OCI-LY7 (cell line): ENCODE results near the gene AIFM3. TPM values are rescaled to one million over a fixed set of nuclear protein-coding genes. Genes with fewer than 3 reads are reported as not detected.

ENCODE experiments used
- BruUV-seq: library from RNA; stranded (reverse); fragments of 400-500 nt; replicated peaks from 2 replicates; lab custom pipeline; 2021; lab: Mats Ljungman, UMichigan
- CTCF ChIA-PET: fragments of 300-600 bp; sonication (Branson Sonifier 250); formaldehyde crosslinking; loops from one replicate; lab custom pipeline; 2022; ENCODE audit warnings: antibody characterized with exemption; ENCODE audit not compliant: unreplicated experiment; lab: Charles Lee
- POLR2A ChIA-PET: fragments of 300-600 bp; sonication (Branson Sonifier 250); formaldehyde crosslinking; loops from one replicate; lab custom pipeline; 2022; ENCODE audit warnings: antibody characterized with exemption; lab: Charles Lee
- DNase-seq: peaks from one replicate; pipeline ENCODE4 v3.0.0-alpha.2; 2015; ENCODE audit warnings: low spot score
- H2AFZ ChIP-seq: fragments of 200-600 bp; sonication (generic), shearing (Covaris generic); 2 replicates; pipeline ENCODE4 v1.6.1; 2014; ENCODE audit warnings: mild to moderate bottlenecking, antibody characterized with exemption, low read length, moderate library complexity
- H3K27ac ChIP-seq: fragments of 200-600 bp; sonication (generic); 2 replicates; pipeline ENCODE4 v1.5.1; 2014; ENCODE audit warnings: mixed run types, low read depth, mild to moderate bottlenecking, moderate library complexity, low read length, inconsistent platforms; ENCODE audit not compliant: poor library complexity, severe bottlenecking
- H3K36me3 ChIP-seq: fragments of 200-600 bp; sonication (generic); 2 replicates; pipeline ENCODE4 v1.6.1; 2014; ENCODE audit warnings: mild to moderate bottlenecking, antibody characterized with exemption, low read length, moderate library complexity, mixed read lengths; ENCODE audit not compliant: insufficient read depth
- H3K4me1 ChIP-seq: fragments of 200-600 bp; sonication (generic); 2 replicates; pipeline ENCODE4 v1.5.1; 2014; ENCODE audit warnings: mild to moderate bottlenecking, low read length; ENCODE audit not compliant: insufficient read depth, poor library complexity, severe bottlenecking
- H3K4me2 ChIP-seq: fragments of 200-600 bp; sonication (generic); 2 replicates; pipeline ENCODE4 v1.6.1; 2014; ENCODE audit warnings: mild to moderate bottlenecking, low read length
- H3K4me3 ChIP-seq: fragments of 200-600 bp; sonication (generic); 2 replicates; pipeline ENCODE4 v1.5.1; 2014; ENCODE audit warnings: mild to moderate bottlenecking, low read depth, low read length; ENCODE audit not compliant: poor library complexity, severe bottlenecking
- H3K79me2 ChIP-seq: fragments of 200-600 bp; sonication (generic); 2 replicates; pipeline ENCODE4 v1.6.1; 2016; ENCODE audit warnings: low read depth, mild to moderate bottlenecking, low read length, moderate library complexity, mixed read lengths; ENCODE audit not compliant: insufficient read depth
- H3K9me2 ChIP-seq: fragments of 200-600 bp; sonication (generic); 2 replicates; pipeline ENCODE4 v1.6.1; 2016; ENCODE audit warnings: mild to moderate bottlenecking, low read length, mixed read lengths; ENCODE audit not compliant: insufficient read depth
- H3K9me3 ChIP-seq: fragments of 200-600 bp; sonication (generic); 2 replicates; pipeline ENCODE4 v1.6.1; 2014; ENCODE audit warnings: mild to moderate bottlenecking, mixed run types, low read length, mixed read lengths
- H4K20me1 ChIP-seq: fragments of 200-600 bp; sonication (generic); 2 replicates; pipeline ENCODE4 v1.6.1; 2014; ENCODE audit warnings: mild to moderate bottlenecking, antibody characterized with exemption, low read length, moderate library complexity, mixed read lengths; ENCODE audit not compliant: insufficient read depth
- EZH2phosphoT487 ChIP-seq: fragments of 200-600 bp; sonication (generic); IDR thresholded peaks from 2 replicates; pipeline ENCODE4 v1.6.1; 2018; ENCODE audit warnings: low read depth, borderline replicate concordance, mild to moderate bottlenecking, mixed run types, antibody characterized with exemption, low read length, moderate library complexity, mixed read lengths
- intact Hi-C: fragments of 100-400 bp; cut with micrococcal nuclease; formaldehyde crosslinking; loops from one replicate; pipeline ENCODE4 v1.10.0; 2022; ENCODE audit not compliant: unreplicated experiment
- total RNA-seq, 2 experiments: library from RNA; depleted of rRNA in 1 of 2; stranded (reverse); fragments of >200 nt in 1 of 2; shearing (Covaris generic) in 1 of 2; gene quantifications; 2 replicates each; pipeline ENCODE4 v1.2.3, GENCODE V29; 2014 to 2022
- TF ChIP-seq, protein P1 (sequence below): fragments of 200-600 bp; sonication (generic); conservative IDR thresholded peaks from 2 replicates; pipeline ENCODE4 v1.5.1; 2014; ENCODE audit warnings: mild to moderate bottlenecking, antibody characterized with exemption, low read length, moderate library complexity, mixed read lengths

AIFM3 gene
- total RNA-seq, 2 experiments from 2014 or later = 0.47 TPM; not detected in 1

DNA sequence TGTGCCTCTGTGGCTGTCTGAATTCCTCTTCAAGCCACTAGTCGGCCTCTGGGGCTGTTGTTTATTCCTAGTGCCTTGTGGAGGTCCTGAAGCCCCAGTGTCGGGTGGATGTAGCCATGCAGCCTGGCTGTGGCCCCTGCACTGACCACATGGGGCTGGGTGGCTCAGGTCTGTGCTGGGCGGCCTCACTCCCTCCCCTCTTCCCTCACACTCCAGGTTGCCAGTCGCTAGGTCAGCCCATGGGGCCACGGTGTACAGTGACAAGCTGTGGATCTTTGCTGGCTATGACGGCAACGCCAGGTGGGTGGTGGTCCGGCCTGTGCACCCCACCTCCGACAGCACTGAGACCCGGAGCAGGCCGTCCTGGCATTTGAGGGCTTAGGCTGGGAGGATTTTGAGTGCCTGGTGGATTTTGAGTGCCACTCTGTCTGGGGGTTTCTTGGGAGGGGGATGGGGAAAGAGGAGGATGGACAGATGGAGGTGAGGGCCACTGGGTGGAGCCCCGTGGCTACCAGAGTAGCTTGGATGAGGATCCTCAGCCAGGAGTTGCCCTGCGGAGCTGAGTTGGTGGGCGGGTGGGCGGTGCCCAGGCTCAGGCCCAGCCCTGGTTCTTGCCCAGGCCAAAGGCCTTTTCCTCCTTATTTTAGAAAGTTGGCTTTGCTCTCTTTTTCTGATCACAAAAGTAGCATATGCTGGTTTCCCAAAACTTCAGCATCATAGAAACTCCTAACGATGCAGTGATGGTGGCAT lies 21.7 kb downstream of the AIFM3 start:
- H2AFZ ChIP-seq = no peak overlapping the region
- peaks cover 40% of the 10 kb centered on the region for H3K36me3 ChIP-seq
- no peak overlapping the region for H3K4me2 ChIP-seq
- H3K9me3 ChIP-seq = no peaks in the 10 kb centered on the region
- H3K79me2 ChIP-seq = no peaks in the 10 kb centered on the region
- H3K9me2 ChIP-seq = no peaks in the 10 kb centered on the region
- no peak overlapping the region for H3K4me3 ChIP-seq
- ChIA-PET CTCF (no interaction called here), POLR2A (interaction anchor here (1.7 kb wide), 1 partner anchor 15 kb away, joined by 3 read pairs; no protein-coding TSS in a partner anchor)
- intact Hi-C loops = loop anchor here (10.0 kb wide), 1 partner anchor 74 kb away; the partner anchor contains the start of gene CRKL
- TF ChIP-seq EZH2phosphoT487 = no peak
- TF ChIP-seq, protein P1, sequence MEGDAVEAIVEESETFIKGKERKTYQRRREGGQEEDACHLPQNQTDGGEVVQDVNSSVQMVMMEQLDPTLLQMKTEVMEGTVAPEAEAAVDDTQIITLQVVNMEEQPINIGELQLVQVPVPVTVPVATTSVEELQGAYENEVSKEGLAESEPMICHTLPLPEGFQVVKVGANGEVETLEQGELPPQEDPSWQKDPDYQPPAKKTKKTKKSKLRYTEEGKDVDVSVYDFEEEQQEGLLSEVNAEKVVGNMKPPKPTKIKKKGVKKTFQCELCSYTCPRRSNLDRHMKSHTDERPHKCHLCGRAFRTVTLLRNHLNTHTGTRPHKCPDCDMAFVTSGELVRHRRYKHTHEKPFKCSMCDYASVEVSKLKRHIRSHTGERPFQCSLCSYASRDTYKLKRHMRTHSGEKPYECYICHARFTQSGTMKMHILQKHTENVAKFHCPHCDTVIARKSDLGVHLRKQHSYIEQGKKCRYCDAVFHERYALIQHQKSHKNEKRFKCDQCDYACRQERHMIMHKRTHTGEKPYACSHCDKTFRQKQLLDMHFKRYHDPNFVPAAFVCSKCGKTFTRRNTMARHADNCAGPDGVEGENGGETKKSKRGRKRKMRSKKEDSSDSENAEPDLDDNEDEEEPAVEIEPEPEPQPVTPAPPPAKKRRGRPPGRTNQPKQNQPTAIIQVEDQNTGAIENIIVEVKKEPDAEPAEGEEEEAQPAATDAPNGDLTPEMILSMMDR = no peak
- no peaks in the 10 kb centered on the region for H4K20me1 ChIP-seq
- DNase-seq = no peak
- H3K4me1 ChIP-seq = no peaks in the 10 kb centered on the region
- BruUV-seq = no TSS peak
- no peak overlapping the region for H3K27ac ChIP-seq

DNA sequence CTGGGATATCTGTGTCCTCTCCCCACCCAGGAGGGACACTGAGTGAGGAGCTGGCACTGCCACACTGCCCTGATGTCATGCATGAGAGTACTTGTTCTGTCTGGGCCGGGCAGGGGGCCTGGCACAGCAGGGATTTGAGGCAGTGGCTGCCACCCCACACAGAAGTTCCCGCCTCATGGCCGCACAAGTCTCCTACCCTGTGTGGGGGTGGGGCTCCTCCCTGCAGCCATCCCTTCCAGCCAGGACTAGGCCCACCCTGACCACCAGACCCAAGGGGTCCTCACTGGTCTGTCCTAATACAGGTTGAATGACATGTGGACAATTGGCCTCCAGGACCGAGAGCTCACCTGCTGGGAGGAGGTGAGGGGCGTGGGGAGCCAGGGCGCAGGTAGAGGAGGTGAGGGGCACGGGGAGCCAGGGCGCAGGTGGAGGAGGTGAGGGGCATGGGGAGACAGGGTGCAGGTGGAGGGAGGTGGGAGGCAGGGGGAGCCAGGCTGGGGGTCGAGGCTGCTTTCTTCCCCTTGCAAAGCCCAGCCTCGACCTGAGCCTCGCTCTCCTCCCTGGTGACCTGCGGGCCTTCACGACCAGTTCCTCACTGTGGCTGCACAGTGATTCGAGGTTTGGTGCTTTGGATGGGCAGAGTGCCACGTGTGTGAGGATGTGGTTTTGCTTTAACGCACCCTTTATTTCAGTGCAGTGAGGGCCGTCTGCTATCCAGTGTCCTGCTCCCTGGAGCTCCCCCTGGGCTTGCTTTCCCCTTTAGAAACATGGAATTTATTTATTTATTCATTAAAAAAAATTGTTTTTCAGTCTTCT lies 22.5 kb downstream of the AIFM3 start:
- DNase-seq = no peak
- Histone ChIP-seq H4K20me1 (no peaks in the 10 kb centered on the region), H3K79me2 (no peaks in the 10 kb centered on the region), H3K4me2 (no peak overlapping the region), H3K36me3 (peaks cover 33% of the 10 kb centered on the region), H3K27ac (no peak overlapping the region), H3K9me2 (no peaks in the 10 kb centered on the region), H3K9me3 (no peaks in the 10 kb centered on the region), H3K4me1 (no peaks in the 10 kb centered on the region), H3K4me3 (no peak overlapping the region), H2AFZ (no peak overlapping the region)
- no TSS peak for BruUV-seq
- intact Hi-C loops = loop anchor here (10.0 kb wide), 1 partner anchor 75 kb away; the partner anchor contains the start of gene CRKL
- TF ChIP-seq, protein P1 = no peak
- TF ChIP-seq EZH2phosphoT487 = no peak
- CTCF ChIA-PET = no interaction called here
- POLR2A ChIA-PET = interaction anchor here (1.7 kb wide), 1 partner anchor 14 kb away, joined by 3 read pairs; no protein-coding TSS in a partner anchor
